Fibroblast of skin of right biceps (primary cell): Measurements from ENCODE around the gene TTC7B.

ENCODE experiments used
- DNase-seq: peaks from one replicate; pipeline ENCODE4 v3.0.0-alpha.2; 2013

TTC7B gene

GRCh38 chr14:90699016-90699415, 117.2 kb downstream of the TTC7B start:
- DNase-seq = no peak

GRCh38 chr14:90698379-90698869, 117.8 kb downstream of the TTC7B start:
- peak; percentile 52 for DNase-seq

GRCh38 chr14:90697577-90698206, 118.5 kb downstream of the TTC7B start:
- peak; percentile 77 for DNase-seq

GRCh38 chr14:90697132-90697531, 119.1 kb downstream of the TTC7B start:
- DNase-seq = no peak

- DNase-seq = no peak
Measured at GRCh38 chr14:90696720-90697119, 119.5 kb downstream of the TTC7B start.

GRCh38 chr14:90695997-90696660, 120.1 kb downstream of the TTC7B start:
- no peak for DNase-seq

- no peak for DNase-seq
Measured at GRCh38 chr14:90693413-90693812, 122.8 kb downstream of the TTC7B start.

- no peak for DNase-seq
Measured at GRCh38 chr14:90692826-90693225, 123.4 kb downstream of the TTC7B start.

- peak; percentile 22 for DNase-seq
Measured at GRCh38 chr14:90692061-90692460, 124.2 kb downstream of the TTC7B start.

GRCh38 chr14:90691627-90692026, 124.6 kb downstream of the TTC7B start:
- DNase-seq = no peak

- no peak for DNase-seq
Measured at GRCh38 chr14:90687680-90688079, 128.6 kb downstream of the TTC7B start.

GRCh38 chr14:90682615-90683014, 133.6 kb downstream of the TTC7B start:
- no peak for DNase-seq

- no peak for DNase-seq
Measured at GRCh38 chr14:90681929-90682328, 134.3 kb downstream of the TTC7B start.

- DNase-seq = no peak
Measured at GRCh38 chr14:90678846-90679362, 137.3 kb downstream of the TTC7B start.

GRCh38 chr14:90678420-90678819, 137.8 kb downstream of the TTC7B start:
- peak; percentile 61 for DNase-seq

GRCh38 chr14:90677484-90678050, 138.7 kb downstream of the TTC7B start:
- DNase-seq = peak; percentile 71

- peak; percentile 45 for DNase-seq
Measured at GRCh38 chr14:90676912-90677311, 139.3 kb downstream of the TTC7B start.

GRCh38 chr14:90676356-90676755, 139.9 kb downstream of the TTC7B start:
- no peak for DNase-seq

- peak; percentile 60 for DNase-seq
Measured at GRCh38 chr14:90675399-90675798, 140.8 kb downstream of the TTC7B start.

- DNase-seq = no peak
Measured at GRCh38 chr14:90674716-90675115, 141.5 kb downstream of the TTC7B start.

- no peak for DNase-seq
Measured at GRCh38 chr14:90674043-90674670, 142.1 kb downstream of the TTC7B start.

GRCh38 chr14:90671382-90672234, 144.6 kb downstream of the TTC7B start:
- DNase-seq = no peak

GRCh38 chr14:90669731-90670130, 146.5 kb downstream of the TTC7B start:
- DNase-seq = no peak
